ENCODE results near the gene BTBD18.
"Not testable (repeated sequence)": the region's sequence is repeated elsewhere in the genome, so short reads cannot be mapped to it uniquely, and the experiment has no call there.

Gene BTBD18

GRCh38 chr11:57705432-57705831 lies 46.2 kb downstream of the BTBD18 start:
- H3K9me3 ChIP-seq (ENCODE audit: insufficient read depth, low read depth, low read length); H4K12ac ChIP-seq (ENCODE audit: low read depth, low read length); H2BK12ac ChIP-seq (ENCODE audit: low read length); H3K79me2 ChIP-seq (ENCODE audit: control insufficient read depth, insufficient read depth, low read length, poor library complexity); H2AK5ac ChIP-seq (ENCODE audit: low read length); H2BK120ac ChIP-seq (ENCODE audit: insufficient read depth, low read length, poor library complexity); H3K4me2 ChIP-seq (ENCODE audit: low read length); DNase-seq; H3K23ac ChIP-seq (ENCODE audit: low read length); H3K4me3 ChIP-seq (ENCODE audit: low read depth, low read length); H3K27ac ChIP-seq (ENCODE audit: low read depth, low read length); H2BK5ac ChIP-seq (ENCODE audit: low read depth, low read length, poor library complexity); H4K8ac ChIP-seq (ENCODE audit: low read depth, low read length); H3K14ac ChIP-seq (ENCODE audit: low read length); H3K27me3 ChIP-seq (ENCODE audit: insufficient read depth, low read length); H4K91ac ChIP-seq (ENCODE audit: low read depth, low read length); H3K4ac ChIP-seq (ENCODE audit: low read depth, low read length); H3K18ac ChIP-seq (ENCODE audit: low read length); H3K79me1 ChIP-seq (ENCODE audit: low read length); H2AFZ ChIP-seq (ENCODE audit: insufficient read depth, low read length, poor library complexity); H3K4me1 ChIP-seq (ENCODE audit: control insufficient read depth in 1 of 2, insufficient read depth in 2 of 2, low read length in 2 of 2); H3K9ac ChIP-seq (ENCODE audit: low read length): not testable (repeated sequence)
- no CpG with 5 or more reads among the region's 8 CpGs for WGBS (ENCODE audit: extremely low coverage, insufficient coverage, insufficient read length)
- peaks cover 21 to 28% of the 10 kb centered on the region in 2 experiments for H3K36me3 ChIP-seq (ENCODE audit: control insufficient read depth in 1 of 2, insufficient read depth in 2 of 2, low read length in 2 of 2)

DNA sequence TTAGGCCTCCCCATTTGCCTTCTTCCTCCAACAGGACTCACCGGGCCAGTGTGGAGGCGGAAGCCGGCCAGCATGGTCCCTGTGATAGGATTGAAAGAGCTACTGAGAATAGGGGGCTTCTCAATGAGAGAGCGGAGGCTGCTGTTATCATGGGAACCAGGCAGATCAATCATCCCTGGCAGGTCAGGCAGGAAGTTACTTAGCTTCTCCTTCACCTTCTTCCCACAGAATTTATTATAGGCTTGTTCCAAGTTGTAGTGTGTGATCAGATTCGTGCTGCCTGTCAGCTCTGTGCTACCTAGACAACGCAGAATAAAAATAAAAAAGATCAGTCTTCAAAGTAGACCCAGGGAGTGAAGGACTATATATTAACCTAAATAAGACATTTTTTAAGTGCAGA lies 46.7 kb downstream of the BTBD18 start:
- Histone ChIP-seq H4K91ac (ENCODE audit: low read depth, low read length) (no peak overlapping the region), H4K12ac (ENCODE audit: low read depth, low read length) (no peak overlapping the region), H3K14ac (ENCODE audit: low read length) (no peak overlapping the region), H3K4ac (ENCODE audit: low read depth, low read length) (no peak overlapping the region), H2AK5ac (ENCODE audit: low read length) (no peak overlapping the region), H2BK120ac (ENCODE audit: insufficient read depth, low read length, poor library complexity) (no peak overlapping the region), H3K4me1 (ENCODE audit: control insufficient read depth in 1 of 2, insufficient read depth in 2 of 2, low read length in 2 of 2) (no peaks in the 10 kb centered on the region), H3K4me2 (ENCODE audit: low read length) (no peak overlapping the region), H3K4me3 (ENCODE audit: low read depth, low read length) (no peak overlapping the region), H3K23ac (ENCODE audit: low read length) (no peak overlapping the region), H3K27ac (ENCODE audit: low read depth, low read length) (no peak overlapping the region), H3K9ac (ENCODE audit: low read length) (no peak overlapping the region), H2AFZ (ENCODE audit: insufficient read depth, low read length, poor library complexity) (no peak overlapping the region), H3K36me3 (ENCODE audit: control insufficient read depth in 1 of 2, insufficient read depth in 2 of 2, low read length in 2 of 2) (peaks cover 23 to 32% of the 10 kb centered on the region in 2 experiments), H2BK5ac (ENCODE audit: low read depth, low read length, poor library complexity) (no peak overlapping the region), H3K79me1 (ENCODE audit: low read length) (no peaks in the 10 kb centered on the region), H3K18ac (ENCODE audit: low read length) (no peak overlapping the region), H4K8ac (ENCODE audit: low read depth, low read length) (no peak overlapping the region), H3K79me2 (ENCODE audit: control insufficient read depth, insufficient read depth, low read length, poor library complexity) (no peaks in the 10 kb centered on the region), H2BK12ac (ENCODE audit: low read length) (no peak overlapping the region), H3K9me3 (ENCODE audit: insufficient read depth, low read depth, low read length) (no peaks in the 10 kb centered on the region), H3K27me3 (ENCODE audit: insufficient read depth, low read length) (no peaks in the 10 kb centered on the region)
- no peak for DNase-seq
- no CpG with 5 or more reads among the region's 6 CpGs for WGBS (ENCODE audit: extremely low coverage, insufficient coverage, insufficient read length)

DNA sequence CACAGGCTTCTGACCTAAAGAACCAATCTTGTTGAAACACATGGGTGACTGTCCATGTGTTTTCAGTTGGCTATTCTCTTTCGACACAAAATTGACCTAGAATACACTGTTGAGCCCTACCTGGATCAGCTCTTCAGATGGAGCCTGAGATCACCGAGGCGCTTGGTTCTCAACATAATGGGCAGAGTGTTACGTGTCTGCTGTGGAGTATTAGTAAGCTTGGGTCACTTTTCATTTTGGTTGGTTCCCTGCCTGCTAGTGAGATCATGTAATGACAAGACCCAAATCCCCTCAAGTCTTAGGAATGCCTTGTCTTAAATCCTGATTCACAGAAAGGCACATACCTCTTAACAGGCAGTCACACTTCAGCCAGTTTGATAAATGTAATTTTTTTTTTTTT lies 48.3 kb downstream of the BTBD18 start:
- no peak for DNase-seq
- no peak overlapping the region for H3K4me2 ChIP-seq (ENCODE audit: low read length)
- H3K79me2 ChIP-seq (ENCODE audit: control insufficient read depth, insufficient read depth, low read length, poor library complexity), result no peaks in the 10 kb centered on the region
- H4K91ac ChIP-seq (ENCODE audit: low read depth, low read length), result no peak overlapping the region
- no peak overlapping the region for H3K4me3 ChIP-seq (ENCODE audit: low read depth, low read length)
- peaks cover 33 to 46% of the 10 kb centered on the region in 2 experiments for H3K36me3 ChIP-seq (ENCODE audit: control insufficient read depth in 1 of 2, insufficient read depth in 2 of 2, low read length in 2 of 2)
- H4K12ac ChIP-seq (ENCODE audit: low read depth, low read length), result no peak overlapping the region
- H3K9me3 ChIP-seq (ENCODE audit: insufficient read depth, low read depth, low read length), result no peaks in the 10 kb centered on the region
- no peak overlapping the region for H3K4ac ChIP-seq (ENCODE audit: low read depth, low read length)
- no peak overlapping the region for H3K14ac ChIP-seq (ENCODE audit: low read length)
- no peak overlapping the region for H2AK5ac ChIP-seq (ENCODE audit: low read length)
- no peaks in the 10 kb centered on the region for H3K79me1 ChIP-seq (ENCODE audit: low read length)
- no CpG with 5 or more reads among the region's 4 CpGs for WGBS (ENCODE audit: extremely low coverage, insufficient coverage, insufficient read length)
- H3K27me3 ChIP-seq (ENCODE audit: insufficient read depth, low read length), result no peaks in the 10 kb centered on the region
- no peak overlapping the region for H3K18ac ChIP-seq (ENCODE audit: low read length)
- no peak overlapping the region for H3K9ac ChIP-seq (ENCODE audit: low read length)
- H2BK12ac ChIP-seq (ENCODE audit: low read length), result no peak overlapping the region
- no peaks in the 10 kb centered on the region for H3K4me1 ChIP-seq (ENCODE audit: control insufficient read depth in 1 of 2, insufficient read depth in 2 of 2, low read length in 2 of 2)
- no peak overlapping the region for H4K8ac ChIP-seq (ENCODE audit: low read depth, low read length)
- H3K23ac ChIP-seq (ENCODE audit: low read length), result no peak overlapping the region
- no peak overlapping the region for H2BK120ac ChIP-seq (ENCODE audit: insufficient read depth, low read length, poor library complexity)
- H2AFZ ChIP-seq (ENCODE audit: insufficient read depth, low read length, poor library complexity), result no peak overlapping the region
- H2BK5ac ChIP-seq (ENCODE audit: low read depth, low read length, poor library complexity), result no peak overlapping the region
- no peak overlapping the region for H3K27ac ChIP-seq (ENCODE audit: low read depth, low read length)

DNA sequence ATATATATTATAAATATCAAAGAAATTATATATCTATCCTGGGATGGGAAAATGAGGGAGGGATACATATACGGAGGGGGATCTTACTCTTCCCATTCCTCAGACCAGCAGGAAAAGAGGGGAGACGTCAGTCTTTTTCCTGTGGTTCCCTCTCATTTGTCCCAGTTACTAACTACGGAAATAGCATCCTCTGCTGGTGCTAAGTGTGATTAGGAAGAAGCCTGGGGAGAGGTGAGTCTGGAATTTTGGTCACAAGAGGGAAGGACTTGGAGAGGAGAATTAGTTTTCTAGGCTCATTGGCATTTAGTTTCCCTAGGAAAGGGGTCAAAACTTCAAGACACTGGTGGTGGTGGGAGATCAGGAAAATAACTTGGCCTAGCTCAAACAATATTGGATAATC lies 51.2 kb downstream of the BTBD18 start:
- H3K79me1 ChIP-seq (ENCODE audit: low read length), result no peaks in the 10 kb centered on the region
- no peak overlapping the region for H3K9ac ChIP-seq (ENCODE audit: low read length)
- no peak overlapping the region for H3K4me2 ChIP-seq (ENCODE audit: low read length)
- no peak overlapping the region for H2BK5ac ChIP-seq (ENCODE audit: low read depth, low read length, poor library complexity)
- no peak overlapping the region for H3K18ac ChIP-seq (ENCODE audit: low read length)
- no peak overlapping the region for H3K23ac ChIP-seq (ENCODE audit: low read length)
- H3K4me3 ChIP-seq (ENCODE audit: low read depth, low read length), result no peak overlapping the region
- H3K9me3 ChIP-seq (ENCODE audit: insufficient read depth, low read depth, low read length), result no peaks in the 10 kb centered on the region
- no peak overlapping the region for H2BK12ac ChIP-seq (ENCODE audit: low read length)
- H2AFZ ChIP-seq (ENCODE audit: insufficient read depth, low read length, poor library complexity), result no peak overlapping the region
- WGBS (ENCODE audit: extremely low coverage, insufficient coverage, insufficient read length), result no CpG with 5 or more reads among the region's 3 CpGs
- peaks cover 46 to 68% of the 10 kb centered on the region in 2 experiments for H3K36me3 ChIP-seq (ENCODE audit: control insufficient read depth in 1 of 2, insufficient read depth in 2 of 2, low read length in 2 of 2)
- H3K4me1 ChIP-seq (ENCODE audit: control insufficient read depth in 1 of 2, insufficient read depth in 2 of 2, low read length in 2 of 2), result no peaks in the 10 kb centered on the region
- no peak overlapping the region for H4K91ac ChIP-seq (ENCODE audit: low read depth, low read length)
- H3K27ac ChIP-seq (ENCODE audit: low read depth, low read length), result no peak overlapping the region
- no peak overlapping the region for H2AK5ac ChIP-seq (ENCODE audit: low read length)
- H3K4ac ChIP-seq (ENCODE audit: low read depth, low read length), result no peak overlapping the region
- no peak for DNase-seq
- no peak overlapping the region for H2BK120ac ChIP-seq (ENCODE audit: insufficient read depth, low read length, poor library complexity)
- no peaks in the 10 kb centered on the region for H3K27me3 ChIP-seq (ENCODE audit: insufficient read depth, low read length)
- no peaks in the 10 kb centered on the region for H3K79me2 ChIP-seq (ENCODE audit: control insufficient read depth, insufficient read depth, low read length, poor library complexity)
- H3K14ac ChIP-seq (ENCODE audit: low read length), result no peak overlapping the region
- no peak overlapping the region for H4K8ac ChIP-seq (ENCODE audit: low read depth, low read length)
- H4K12ac ChIP-seq (ENCODE audit: low read depth, low read length), result no peak overlapping the region
